HG03039 (cell line): ENCODE measurements around the gene CDH16.
"Not testable (repeated sequence)": the region's sequence is repeated elsewhere in the genome, so short reads cannot be mapped to it uniquely, and the experiment has no call there.

Experiments used
- ATAC-seq: cut with Tn5 transposase; IDR thresholded peaks from one replicate; pipeline ENCODE4 v1.9.1; 2021; ENCODE audit warnings: mild to moderate bottlenecking, moderate library complexity; ENCODE audit not compliant: unreplicated experiment

CDH16 gene

GRCh38 chr16:66874079-66874775 is 44.5 kb downstream of the CDH16 start:
- ATAC-seq: no peak

GRCh38 chr16:66873685-66874055 is 45.0 kb downstream of the CDH16 start:
- no peak for ATAC-seq

- ATAC-seq: peak; percentile 80
These were observed 45.6 kb downstream of the CDH16 start for GRCh38 chr16:66872943-66873684.

- ATAC-seq: no peak
These were observed 46.1 kb downstream of the CDH16 start for GRCh38 chr16:66872559-66872942.

GRCh38 chr16:66871840-66872239 is 46.8 kb downstream of the CDH16 start:
- no peak for ATAC-seq

- not testable (repeated sequence) for ATAC-seq
These were observed 47.3 kb downstream of the CDH16 start for GRCh38 chr16:66871363-66871762.

GRCh38 chr16:66869424-66869823 is 49.3 kb downstream of the CDH16 start:
- no peak for ATAC-seq

- no peak for ATAC-seq
These were observed 55.0 kb downstream of the CDH16 start for GRCh38 chr16:66863707-66864106.

- no peak for ATAC-seq
These were observed 56.6 kb downstream of the CDH16 start for GRCh38 chr16:66862023-66862520.

- no peak for ATAC-seq
These were observed 59.2 kb downstream of the CDH16 start for GRCh38 chr16:66859397-66860068.

- no peak for ATAC-seq
These were observed 59.8 kb downstream of the CDH16 start for GRCh38 chr16:66858740-66859396.
